Measurements from ENCODE around the gene CPNE5. TPM values are rescaled to one million over a fixed set of nuclear protein-coding genes. Genes with fewer than 3 reads are reported as not detected.

Gene CPNE5
- total RNA-seq, 1 donor from 2014 or later, result 10.0 TPM

GRCh38 chr6:36783603-36784375 lies 55.5 kb downstream of the CPNE5 start:
- ATAC-seq (ENCODE audit: poor library complexity) (no peak), DNase-seq (peak; percentile 0)
- intact Hi-C loops (cut with DNase I), result no loop called here

DNA sequence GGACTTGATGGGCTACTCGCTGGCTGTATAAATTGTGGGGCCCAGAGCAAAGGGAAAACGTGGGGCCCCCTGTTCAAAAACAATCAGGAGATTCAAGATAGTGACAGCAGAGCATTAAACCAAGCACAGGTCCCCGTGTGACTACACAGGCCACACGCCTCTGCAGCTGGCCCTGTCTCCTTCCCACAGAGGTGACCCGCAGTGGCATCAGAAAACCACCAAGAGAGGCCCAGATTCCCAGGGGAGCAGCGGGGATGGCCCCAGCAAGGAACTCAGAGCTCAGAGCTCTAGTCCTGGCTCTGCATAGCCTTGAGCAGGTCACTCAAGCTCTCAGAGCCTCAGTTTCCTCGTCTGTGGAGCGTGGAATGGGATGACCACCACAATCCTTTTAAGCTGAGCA lies 57.6 kb downstream of the CPNE5 start:
- intact Hi-C loops (cut with DNase I), result no loop called here
- DNase-seq, result peak; percentile 27
- ATAC-seq (ENCODE audit: poor library complexity), result no peak

GRCh38 chr6:36780442-36781177 lies 58.6 kb downstream of the CPNE5 start:
- intact Hi-C loops (cut with DNase I), result no loop called here
- ATAC-seq (ENCODE audit: poor library complexity) (no peak), DNase-seq (peak; percentile 51)

DNA sequence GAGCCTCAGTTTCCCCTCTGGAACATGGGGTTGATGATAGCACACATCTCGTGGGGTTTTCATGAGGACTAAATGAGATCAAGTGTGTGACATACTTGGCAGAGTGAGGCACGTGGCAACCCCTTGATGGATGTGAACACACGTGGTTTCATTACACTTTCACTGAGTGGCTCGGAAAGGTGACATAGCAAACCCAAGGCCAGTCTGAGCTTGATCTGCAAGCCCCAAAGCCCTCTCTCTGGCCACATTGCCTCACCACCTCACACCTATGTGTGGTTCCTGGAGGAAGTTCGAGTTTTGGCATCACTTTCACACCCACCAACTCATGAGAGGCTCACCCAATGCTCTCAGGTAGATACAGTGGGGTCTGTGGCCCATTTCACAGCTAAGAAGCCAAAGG lies 60.0 kb downstream of the CPNE5 start:
- ATAC-seq (ENCODE audit: poor library complexity), result no peak
- peak; percentile 18 for DNase-seq
- intact Hi-C loops (cut with DNase I), result no loop called here

DNA sequence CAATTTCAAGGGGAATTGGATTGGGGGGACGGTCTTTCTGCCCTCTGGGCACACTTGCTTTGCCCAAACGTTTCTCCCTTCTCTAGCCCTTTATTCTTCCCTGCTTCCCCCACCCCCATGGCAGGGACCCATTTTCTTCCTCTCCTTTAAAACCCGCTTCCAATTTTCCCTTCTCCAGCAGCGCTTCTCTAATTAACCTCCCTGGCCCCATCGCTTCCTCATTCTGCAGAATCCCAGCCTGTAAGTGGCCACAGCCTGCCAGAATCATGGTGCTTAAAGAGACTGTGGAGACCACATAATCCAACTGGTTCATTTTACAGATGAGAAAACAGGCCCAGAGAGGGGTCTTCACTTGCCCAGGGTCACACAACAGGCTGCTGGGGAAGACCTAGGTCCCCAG lies 61.4 kb downstream of the CPNE5 start:
- no peak for DNase-seq
- no peak for ATAC-seq (ENCODE audit: poor library complexity)
- intact Hi-C loops (cut with DNase I), result no loop called here

DNA sequence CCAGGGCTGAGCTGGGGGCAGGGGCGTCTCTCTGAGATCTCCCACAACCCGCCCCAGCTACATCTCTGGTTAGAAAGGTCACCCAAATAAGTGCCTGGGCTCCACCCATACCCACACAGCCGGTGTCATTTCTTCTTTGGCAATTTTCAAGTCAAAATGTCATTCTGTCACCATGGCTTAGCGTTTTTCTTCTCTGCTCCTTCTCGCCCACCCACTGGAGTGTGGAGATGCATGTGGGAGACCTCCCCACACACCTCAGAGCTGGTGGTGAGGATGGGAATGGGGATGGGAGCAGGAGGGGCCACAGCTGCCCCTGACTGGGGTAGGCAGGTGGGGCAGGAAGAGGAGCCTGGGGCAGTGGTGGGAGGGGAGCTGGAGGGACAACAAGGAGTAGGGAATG lies 63.1 kb downstream of the CPNE5 start:
- DNase-seq (no peak), ATAC-seq (ENCODE audit: poor library complexity) (no peak)
- intact Hi-C loops (cut with DNase I), result no loop called here

DNA sequence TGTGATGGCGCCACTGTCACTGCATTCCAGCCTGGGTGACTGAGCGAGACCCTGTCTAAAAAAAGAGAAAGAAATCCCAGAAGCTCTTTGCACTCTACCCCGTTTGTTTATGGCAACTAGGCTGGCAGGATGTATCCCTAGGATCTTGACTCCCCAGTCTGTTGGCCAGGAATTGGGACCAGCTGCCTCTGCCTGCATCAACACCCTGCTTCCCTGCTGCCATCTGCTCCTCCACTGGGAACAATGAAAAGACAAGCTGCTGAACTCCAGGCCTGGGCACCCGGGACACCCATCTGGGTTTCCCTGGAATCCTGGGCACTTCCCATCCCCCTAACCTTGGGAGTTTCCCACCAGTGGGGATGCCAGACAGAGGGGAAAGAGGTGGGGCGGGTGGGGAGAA lies 64.9 kb downstream of the CPNE5 start:
- ATAC-seq (ENCODE audit: poor library complexity) (no peak), DNase-seq (no peak)
- intact Hi-C loops (cut with DNase I), result no loop called here

DNA sequence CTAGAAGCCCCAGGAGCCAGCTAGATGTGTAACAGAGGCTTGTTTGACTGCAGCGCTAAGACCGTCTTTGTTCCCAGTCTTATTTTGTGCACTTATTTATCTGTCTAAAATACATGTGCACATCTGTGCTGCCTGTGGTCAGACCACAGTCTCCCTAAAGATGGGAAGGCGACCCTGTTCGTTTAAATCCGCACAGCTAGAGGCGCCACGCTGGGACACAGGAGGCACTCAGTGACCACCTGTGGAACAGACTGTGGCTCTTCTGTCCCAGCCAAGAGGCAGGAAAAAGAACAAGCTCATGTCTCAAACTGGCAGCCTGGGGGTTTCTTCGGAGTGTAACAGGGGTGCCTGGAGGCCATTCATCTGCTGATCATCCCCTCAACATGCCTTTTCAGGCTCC lies 66.8 kb downstream of the CPNE5 start:
- ATAC-seq (ENCODE audit: poor library complexity) (no peak), DNase-seq (peak; percentile 2)
- intact Hi-C loops (cut with DNase I), result no loop called here

- no peak for ATAC-seq (ENCODE audit: poor library complexity)
- DNase-seq, result peak; percentile 26
- intact Hi-C loops (cut with DNase I), result no loop called here
Measured at GRCh38 chr6:36771145-36771544, 68.1 kb downstream of the CPNE5 start.

GRCh38 chr6:36769676-36770499 lies 69.4 kb downstream of the CPNE5 start:
- ATAC-seq (ENCODE audit: poor library complexity) (peak; percentile 3), DNase-seq (peak; percentile 46)
- intact Hi-C loops (cut with DNase I), result loop anchor here (5.0 to 10.0 kb wide), 3 partner anchors 77 to 435 kb away; no protein-coding TSS in a partner anchor

DNA sequence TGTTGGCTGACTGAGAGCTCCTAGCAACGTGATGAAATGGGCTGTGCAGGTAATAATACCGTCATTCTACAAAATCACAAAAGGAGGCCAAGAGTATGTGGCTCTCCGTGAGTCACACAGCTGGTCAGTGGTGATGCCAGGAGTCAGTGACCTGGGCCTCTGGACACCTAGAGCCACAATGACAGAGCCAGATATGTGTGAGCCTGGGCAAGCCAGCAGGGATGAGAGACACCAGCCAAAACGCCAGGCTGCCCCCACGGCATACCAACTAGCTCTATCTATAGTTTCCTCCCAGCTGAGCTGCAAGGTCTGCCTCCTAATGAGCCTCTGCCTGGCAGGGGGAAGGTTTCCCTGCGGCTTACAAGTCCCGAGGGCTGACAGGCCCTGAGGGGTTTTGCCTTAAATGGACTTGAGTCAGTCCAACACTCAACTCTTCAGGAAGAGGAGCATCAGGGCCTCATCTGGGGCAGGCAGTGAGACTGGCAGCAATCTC lies 70.0 kb downstream of the CPNE5 start:
- intact Hi-C loops (cut with DNase I), result loop anchor here (5.0 to 10.0 kb wide), 3 partner anchors 78 to 436 kb away; no protein-coding TSS in a partner anchor
- ATAC-seq (ENCODE audit: poor library complexity), result peak; percentile 58

DNA sequence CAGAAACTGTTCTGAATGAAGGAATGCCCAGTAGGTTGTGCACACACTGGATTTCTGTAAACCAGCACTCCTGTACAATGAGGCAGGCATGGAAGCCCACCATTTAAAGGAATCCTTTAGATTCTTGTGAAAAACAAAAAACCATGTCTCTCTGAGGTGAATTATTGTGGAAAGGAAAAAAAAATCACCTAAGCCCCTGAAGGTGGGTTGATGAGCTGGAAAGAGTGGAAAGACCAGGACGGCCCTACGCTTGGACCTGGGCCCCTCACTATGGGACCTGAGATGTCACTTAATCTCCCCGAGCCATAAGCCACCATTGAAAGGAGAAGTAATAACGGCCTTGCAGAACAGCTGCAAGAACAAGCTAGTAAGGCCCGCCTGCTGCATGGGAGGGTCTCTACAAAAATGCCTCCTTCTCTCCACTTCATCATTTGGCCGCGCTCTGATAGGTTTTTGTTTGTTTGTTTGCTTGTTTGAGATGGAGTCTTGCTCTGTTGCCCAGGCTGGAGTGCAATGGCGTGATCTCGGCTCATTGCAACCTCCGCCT lies 72.8 kb downstream of the CPNE5 start:
- intact Hi-C loops (cut with DNase I), result loop anchor here (5.0 to 10.0 kb wide), 3 partner anchors 81 to 438 kb away; no protein-coding TSS in a partner anchor
- ATAC-seq (ENCODE audit: poor library complexity), result no peak
- peak; percentile 14 for DNase-seq

More for the DNA sequence above, 70.0 kb downstream of the CPNE5 start:
- peak; percentile 48 for DNase-seq

DNA sequence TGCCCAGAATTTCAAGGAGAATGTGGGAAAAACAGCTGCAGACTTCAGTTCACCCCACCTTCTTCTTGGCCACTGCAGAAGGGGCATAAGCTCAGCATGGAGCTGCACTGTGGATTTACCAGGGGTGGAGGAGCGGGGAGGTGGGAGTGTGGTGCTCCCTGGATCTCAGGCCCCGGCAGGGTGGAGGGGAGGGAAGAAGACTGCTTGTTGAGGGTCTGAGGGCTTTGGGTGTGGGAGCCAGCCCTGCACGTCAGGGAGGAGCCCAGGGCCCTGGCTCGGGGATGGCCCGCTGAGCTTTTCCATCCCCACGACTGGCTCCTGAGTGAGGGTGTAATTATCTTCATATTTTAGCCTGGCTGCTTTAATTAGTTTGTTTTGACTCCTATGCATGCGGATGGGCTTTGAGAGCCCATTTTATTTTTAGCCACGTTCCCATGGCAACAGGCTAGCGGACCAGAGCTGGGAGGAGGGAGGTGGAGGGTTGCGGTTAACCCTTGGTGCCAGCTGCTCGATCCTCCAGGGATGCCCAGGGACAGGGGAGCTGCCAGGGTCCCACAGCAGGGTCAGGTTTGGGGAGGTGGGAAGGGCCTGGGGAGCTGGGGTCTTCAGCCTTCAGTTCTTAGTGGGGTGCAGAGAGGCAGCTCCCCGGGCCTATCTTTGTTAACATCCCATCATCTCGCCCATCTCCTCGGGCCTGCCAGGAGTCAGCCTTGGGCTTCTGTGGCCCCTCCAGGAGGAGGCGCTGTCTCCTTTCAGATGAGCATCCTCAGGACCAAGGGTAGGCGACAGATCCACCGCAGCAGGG lies 73.4 kb downstream of the CPNE5 start:
- intact Hi-C loops (cut with DNase I), result loop anchor here (5.0 to 10.0 kb wide), 3 partner anchors 82 to 439 kb away; no protein-coding TSS in a partner anchor
- ATAC-seq (ENCODE audit: poor library complexity), result peak; percentile 76
- DNase-seq, result peak; percentile 89

- ATAC-seq (ENCODE audit: poor library complexity) (no peak), DNase-seq (peak; percentile 28)
- intact Hi-C loops (cut with DNase I), result loop anchor here (5.0 to 10.0 kb wide), 3 partner anchors 82 to 440 kb away; no protein-coding TSS in a partner anchor
Measured at GRCh38 chr6:36765190-36765589, 74.1 kb downstream of the CPNE5 start.

- intact Hi-C loops (cut with DNase I), result loop anchor here (10.0 kb wide), 1 partner anchor 443 kb away; no protein-coding TSS in a partner anchor
- no peak for ATAC-seq (ENCODE audit: poor library complexity)
- DNase-seq, result peak; percentile 24
Measured at GRCh38 chr6:36762123-36762522, 77.1 kb downstream of the CPNE5 start.

DNA sequence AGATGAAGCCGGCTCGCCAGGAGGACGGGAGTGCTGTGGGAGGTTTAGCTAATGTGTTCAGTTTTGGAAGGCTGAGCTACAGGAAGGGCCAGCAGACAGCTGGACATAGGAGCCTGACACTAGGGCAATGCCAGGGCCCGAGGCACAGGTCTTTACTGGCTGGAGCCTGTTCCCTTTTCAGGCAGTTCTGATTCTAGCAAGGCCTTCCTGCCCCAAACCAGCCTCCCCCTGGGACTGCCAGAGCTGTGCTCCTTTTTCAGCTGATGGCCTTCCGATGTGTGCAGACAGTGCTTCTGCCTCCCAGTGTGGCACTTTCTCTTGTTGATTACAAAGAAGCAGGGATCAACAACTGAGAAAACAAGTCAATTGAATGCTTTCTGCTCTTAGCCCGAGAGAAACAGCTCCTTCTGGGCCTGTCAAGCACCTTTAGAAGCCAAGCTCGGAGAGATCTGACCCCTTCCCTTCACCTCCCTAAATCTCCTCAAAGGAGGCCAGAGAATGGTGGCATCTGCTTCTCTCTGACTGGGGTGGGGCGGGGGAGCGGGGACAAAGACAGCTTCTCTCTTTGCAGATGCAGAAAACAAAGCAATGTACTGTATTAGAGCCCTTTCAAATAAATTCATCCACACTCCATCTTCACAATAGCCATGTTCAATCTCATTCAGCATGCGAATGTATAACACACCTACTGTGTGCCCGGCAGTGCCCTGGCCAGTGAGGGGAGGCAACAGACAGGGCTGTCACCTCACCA lies 78.4 kb downstream of the CPNE5 start:
- intact Hi-C loops (cut with DNase I), result loop anchor here (10.0 kb wide), 1 partner anchor 444 kb away; no protein-coding TSS in a partner anchor
- ATAC-seq (ENCODE audit: poor library complexity) (no peak), DNase-seq (no peak)

Data from Right ventricle myocardium superior (tissue), 1 donor.